Measurements from ENCODE around the gene MEIOSIN.
"Not testable (repeated sequence)": the region's sequence is repeated elsewhere in the genome, so short reads cannot be mapped to it uniquely, and the experiment has no call there.

The MEIOSIN gene

GRCh38 chr19:45793876-45794275, 60.6 kb downstream of the MEIOSIN start:
- peak overlapping the region; percentile 37 for H3K4me3 Mint-ChIP-seq
- H3K9me3 Mint-ChIP-seq, result no peaks in the 10 kb centered on the region
- H3K27ac Mint-ChIP-seq, result no peak overlapping the region

GRCh38 chr19:45794627-45795026, 61.4 kb downstream of the MEIOSIN start:
- H3K27ac Mint-ChIP-seq, result no peak overlapping the region
- TF ChIP-seq CTCF (IDR thresholded peaks at IDR 0.05), result no peak
- no peaks in the 10 kb centered on the region for H3K9me3 Mint-ChIP-seq
- H3K4me3 Mint-ChIP-seq, result no peak overlapping the region
- peaks cover 45% of the 10 kb centered on the region for H3K4me1 Mint-ChIP-seq
- DNase-seq, result no peak
- peaks cover 17% of the 10 kb centered on the region for H3K27me3 Mint-ChIP-seq (ENCODE audit: low read depth, poor library complexity)
- H3K36me3 Mint-ChIP-seq (ENCODE audit: low read depth), result peaks cover 12% of the 10 kb centered on the region

More at GRCh38 chr19:45793876-45794275, 60.6 kb downstream of the MEIOSIN start:
- H3K36me3 Mint-ChIP-seq (ENCODE audit: low read depth), result peaks cover 20% of the 10 kb centered on the region
- no peak for TF ChIP-seq CTCF (IDR thresholded peaks at IDR 0.05)
- no peak for DNase-seq
- H3K27me3 Mint-ChIP-seq (ENCODE audit: low read depth, poor library complexity), result peaks cover 17% of the 10 kb centered on the region
- H3K4me1 Mint-ChIP-seq, result peaks cover 38% of the 10 kb centered on the region

- no peaks in the 10 kb centered on the region for H3K36me3 Mint-ChIP-seq (ENCODE audit: low read depth)
- TF ChIP-seq CTCF (IDR thresholded peaks at IDR 0.05), result peak; percentile 91
- peaks cover 52% of the 10 kb centered on the region for H3K4me1 Mint-ChIP-seq
Observed at GRCh38 chr19:45798995-45799517, 65.8 kb downstream of the MEIOSIN start.

GRCh38 chr19:45799541-45799940, 66.3 kb downstream of the MEIOSIN start:
- peak overlapping the region; percentile 25 for H3K27ac Mint-ChIP-seq
- H3K9me3 Mint-ChIP-seq; H3K27me3 Mint-ChIP-seq (ENCODE audit: low read depth, poor library complexity); DNase-seq; H3K4me3 Mint-ChIP-seq; H3K36me3 Mint-ChIP-seq (ENCODE audit: low read depth): not testable (repeated sequence)
- peaks cover 51% of the 10 kb centered on the region for H3K4me1 Mint-ChIP-seq

More at GRCh38 chr19:45798995-45799517, 65.8 kb downstream of the MEIOSIN start:
- Mint-ChIP-seq H3K27ac (peak overlapping the region; percentile 66), H3K9me3 (no peaks in the 10 kb centered on the region), H3K27me3 (ENCODE audit: low read depth, poor library complexity) (peaks cover 7% of the 10 kb centered on the region), H3K4me3 (peak overlapping the region; percentile 36)
- peak; percentile 78 for DNase-seq

GRCh38 chr19:45800070-45800553, 66.9 kb downstream of the MEIOSIN start:
- Mint-ChIP-seq H3K36me3 (ENCODE audit: low read depth) (no peaks in the 10 kb centered on the region), H3K27me3 (ENCODE audit: low read depth, poor library complexity) (peaks cover 11% of the 10 kb centered on the region), H3K4me3 (no peak overlapping the region), H3K9me3 (no peaks in the 10 kb centered on the region), H3K27ac (peak overlapping the region; percentile 25), H3K4me1 (peaks cover 47% of the 10 kb centered on the region)
- DNase-seq, result no peak
- TF ChIP-seq CTCF (IDR thresholded peaks at IDR 0.05), result no peak

GRCh38 chr19:45801603-45802175, 68.5 kb downstream of the MEIOSIN start:
- Mint-ChIP-seq H3K36me3 (ENCODE audit: low read depth) (no peaks in the 10 kb centered on the region), H3K4me3 (peak overlapping the region; percentile 37), H3K27ac (no peak overlapping the region), H3K4me1 (peaks cover 47% of the 10 kb centered on the region), H3K9me3 (no peaks in the 10 kb centered on the region), H3K27me3 (ENCODE audit: low read depth, poor library complexity) (peaks cover 11% of the 10 kb centered on the region)
- no peak for DNase-seq
- no peak for TF ChIP-seq CTCF (IDR thresholded peaks at IDR 0.05)

Data from nephron progenitor cell (in vitro differentiated cells).